GM18907 (cell line): ENCODE data around the gene GPR83.
"Not testable (repeated sequence)": the region's sequence is repeated elsewhere in the genome, so short reads cannot be mapped to it uniquely, and the experiment has no call there.

ENCODE experiments used
- ATAC-seq: cut with Tn5 transposase; IDR thresholded peaks from one replicate; pipeline ENCODE4 v1.9.1; 2021; ENCODE audit warnings: mild to moderate bottlenecking, moderate library complexity; ENCODE audit not compliant: unreplicated experiment

GPR83 gene

DNA sequence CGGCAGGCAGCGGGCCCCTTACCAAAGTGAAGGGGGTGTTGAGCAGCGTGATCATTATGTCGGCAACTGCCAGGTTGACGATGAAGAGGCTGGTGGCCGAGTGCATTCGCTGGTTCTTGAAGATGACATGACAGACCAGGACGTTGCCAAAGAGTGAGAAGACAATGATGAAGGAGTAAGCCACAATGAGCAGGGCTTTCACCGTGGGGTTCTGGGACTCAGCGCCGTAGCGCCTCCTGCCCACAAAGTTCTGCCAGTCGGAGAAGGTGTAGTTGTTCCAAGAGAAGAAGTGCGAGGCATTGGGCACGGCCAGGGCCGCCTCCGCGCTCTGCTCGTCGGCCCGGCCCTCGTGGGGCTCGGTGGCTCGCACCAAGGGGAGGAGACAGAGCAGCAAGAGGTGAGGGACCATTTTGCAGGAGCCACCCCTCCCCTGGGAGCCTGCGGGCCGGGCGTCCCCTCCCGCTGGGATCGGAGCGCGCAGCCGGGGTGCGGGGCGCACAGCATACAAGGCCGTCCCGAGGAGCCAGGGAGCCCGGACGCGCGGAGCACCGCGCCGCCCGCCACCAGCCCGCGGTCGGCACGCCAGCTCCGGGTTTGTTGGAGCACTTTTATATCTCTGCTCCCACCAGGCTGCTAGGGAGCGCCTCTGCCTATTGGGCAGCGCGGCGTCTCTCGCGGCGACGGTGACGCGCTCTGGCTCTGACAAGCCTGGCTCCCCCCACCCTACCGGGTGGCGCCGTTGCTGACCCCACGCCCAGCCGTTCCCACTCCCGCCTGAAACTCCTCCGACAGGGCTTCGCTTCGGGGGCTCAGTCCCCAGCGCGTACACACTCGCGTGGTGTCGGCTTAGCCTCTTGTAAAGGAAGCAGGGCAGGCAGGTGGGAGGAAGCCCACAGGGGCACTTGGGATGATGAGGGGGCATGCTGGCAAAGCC lies at the start of gene GPR83:
GPR83 (minus strand) TSS at position 581 of the 934 bp plus-strand sequence; CDS start at position 409, 172 bp downstream.
- ATAC-seq = no peak

DNA sequence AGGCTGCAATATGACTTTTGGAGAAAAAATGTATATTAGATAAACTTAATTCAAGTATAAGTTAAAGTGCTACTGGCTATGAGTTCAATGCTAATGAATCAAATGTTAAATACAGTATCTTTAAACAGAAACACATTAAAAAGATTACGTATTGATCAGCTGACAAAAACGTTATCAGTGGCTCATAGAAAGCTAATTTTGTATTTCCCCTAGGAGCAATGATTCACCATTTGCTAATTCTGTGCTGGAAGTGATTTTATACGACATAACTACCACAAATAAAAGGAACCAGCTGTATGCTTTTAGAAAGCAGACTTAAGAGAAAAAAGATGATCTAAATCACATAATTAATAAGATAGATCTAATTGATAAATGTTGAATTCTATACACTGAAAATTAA lies 48.8 kb upstream of the GPR83 start:
- ATAC-seq = no peak

DNA sequence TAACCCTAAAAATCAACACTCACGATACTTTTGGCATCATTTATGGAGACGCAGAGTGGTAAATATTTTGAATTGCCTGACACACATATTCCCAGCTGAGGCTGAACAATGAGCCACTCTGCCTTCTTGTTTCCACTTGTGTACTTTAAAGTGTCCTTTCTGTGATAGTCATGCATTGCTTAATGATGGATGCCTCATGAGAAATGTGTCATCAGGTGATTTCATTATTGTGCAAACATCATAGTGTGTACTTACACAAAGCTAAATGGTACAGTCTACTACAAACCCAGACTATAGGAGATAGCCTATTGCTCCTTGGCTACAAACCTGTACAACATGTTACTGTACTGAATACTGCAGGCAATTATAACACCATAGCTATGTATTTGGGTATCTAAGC lies 48.2 kb upstream of the GPR83 start:
- no peak for ATAC-seq

DNA sequence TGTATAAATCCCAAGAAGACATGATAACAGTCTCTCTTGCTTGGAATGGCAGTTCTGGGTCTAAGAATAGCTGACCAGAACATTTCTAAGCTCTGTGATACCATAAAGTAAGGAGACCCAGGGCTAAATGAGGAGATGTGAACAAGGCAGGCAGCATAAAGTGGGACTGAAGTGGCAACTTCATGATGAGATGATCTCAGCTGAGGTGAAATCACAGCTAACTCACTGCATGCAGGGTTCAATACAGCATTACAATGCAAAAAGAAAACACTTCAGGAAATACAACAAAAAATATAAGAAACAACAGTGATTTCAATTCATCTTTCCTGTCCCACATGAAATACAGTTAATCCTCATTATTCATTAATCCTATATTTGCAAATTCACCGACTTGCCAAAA lies 47.8 kb upstream of the GPR83 start:
- ATAC-seq = no peak

DNA sequence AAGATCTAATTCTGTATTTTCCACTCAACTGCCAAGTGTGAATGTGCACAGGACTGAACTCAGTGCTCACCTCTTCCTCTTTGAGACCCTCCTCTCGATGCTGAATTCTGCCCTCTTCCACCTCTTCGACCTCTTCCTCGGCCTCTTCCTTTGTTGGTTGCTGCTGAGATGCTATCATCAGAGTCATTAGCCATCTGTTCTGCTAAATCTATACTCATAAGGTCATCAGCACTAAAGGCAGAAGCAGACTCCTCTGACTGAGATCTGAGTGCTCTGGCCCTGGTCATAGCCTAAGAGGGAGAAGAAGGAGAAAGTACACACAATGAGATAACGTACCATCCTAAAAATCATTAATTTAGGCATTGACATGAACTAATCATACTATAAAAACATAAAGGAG lies 45.9 kb upstream of the GPR83 start:
- ATAC-seq = no peak

DNA sequence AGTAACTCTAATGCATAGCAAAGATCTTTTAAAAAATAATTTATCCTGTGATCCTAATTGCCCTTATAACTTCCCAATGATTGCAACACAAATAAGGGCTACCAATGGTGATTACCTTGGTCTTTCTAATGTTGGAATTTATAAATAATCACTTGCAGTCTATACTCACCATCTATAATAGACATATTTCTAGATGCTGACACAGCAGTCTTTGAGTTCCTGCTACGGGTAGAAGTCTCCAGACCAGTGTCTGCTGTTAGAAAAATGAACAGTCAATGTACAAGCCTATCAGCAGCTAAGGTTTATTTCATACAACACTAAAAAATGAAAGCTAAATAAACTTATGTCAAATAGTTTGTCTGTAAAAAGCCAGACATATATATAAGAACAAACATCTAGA lies 44.4 kb upstream of the GPR83 start:
- no peak for ATAC-seq

DNA sequence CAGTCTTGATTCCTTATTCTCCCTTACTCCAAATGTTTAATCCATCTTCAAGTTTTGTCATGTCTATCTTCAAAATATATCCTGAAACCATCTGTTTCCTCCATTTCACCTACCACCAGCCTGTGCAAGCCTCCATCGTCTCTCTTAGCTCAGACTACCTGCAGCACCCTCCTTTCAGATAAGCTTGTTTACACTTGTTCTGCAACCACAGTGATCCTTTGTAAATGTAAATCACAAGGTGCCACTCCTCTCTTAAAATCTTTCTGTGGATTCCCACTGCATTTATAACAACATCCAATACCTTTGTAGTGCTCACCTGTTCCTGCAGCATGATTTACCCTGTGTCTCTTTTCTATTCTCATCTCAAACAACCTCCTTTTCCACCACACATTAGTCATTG lies 31.8 kb upstream of the GPR83 start:
- ATAC-seq = no peak

DNA sequence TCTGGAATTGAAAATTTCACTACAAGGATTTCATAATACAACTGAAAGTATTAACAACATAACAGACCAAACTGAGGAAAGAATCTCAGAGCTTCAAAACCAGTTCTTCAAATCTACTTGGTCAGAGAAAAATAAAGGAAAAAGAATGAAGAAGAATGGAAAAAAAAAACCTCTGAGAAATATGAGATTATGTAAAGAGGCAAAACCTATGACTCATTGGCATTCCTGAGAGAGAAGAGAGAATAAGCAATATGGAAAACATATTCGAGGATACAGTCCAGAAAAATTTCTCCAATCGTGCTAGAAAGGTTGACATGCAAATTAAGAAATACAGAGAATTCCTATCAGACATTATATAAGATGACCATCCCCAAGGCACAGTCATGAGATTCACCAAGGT lies 23.4 kb upstream of the GPR83 start:
- no peak for ATAC-seq

DNA sequence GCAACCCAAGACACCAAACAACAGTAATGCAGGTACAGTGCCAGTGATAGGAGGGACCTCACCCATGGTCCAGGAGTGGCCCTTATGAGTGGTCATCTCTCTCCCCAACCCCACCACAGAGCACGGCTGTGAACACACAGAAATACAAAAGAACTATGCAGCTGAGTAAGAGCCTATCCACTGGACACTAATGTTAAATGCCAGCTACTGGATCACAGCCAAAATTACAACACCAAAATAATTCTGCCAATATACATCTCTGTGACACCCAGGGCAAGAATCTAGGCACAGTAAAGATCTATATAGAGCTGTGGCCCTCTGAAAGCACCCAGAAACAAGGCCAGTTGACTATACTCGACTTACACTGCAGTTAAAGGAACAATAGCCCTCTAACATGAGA lies 22.8 kb upstream of the GPR83 start:
- ATAC-seq = no peak

DNA sequence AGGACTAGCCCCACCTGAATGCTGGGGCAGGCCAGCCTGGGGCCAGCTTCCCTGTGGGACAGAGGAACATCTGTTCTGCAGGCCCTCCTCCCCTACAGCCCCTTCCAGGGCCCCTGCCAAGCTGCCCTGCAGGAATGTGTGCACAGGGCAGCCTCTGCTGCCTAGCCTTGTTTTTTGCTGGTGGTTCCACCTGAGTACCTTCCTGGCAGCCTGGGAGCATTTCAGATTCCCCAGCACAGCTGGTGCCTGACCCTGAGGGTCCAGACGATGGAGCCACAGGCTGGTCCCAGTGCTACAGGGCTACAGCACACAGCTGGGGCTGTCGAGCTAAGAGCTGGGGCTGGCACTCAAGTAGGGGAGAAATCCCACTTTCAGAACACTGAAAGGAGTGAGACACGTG lies 22.3 kb upstream of the GPR83 start:
- ATAC-seq = no peak

DNA sequence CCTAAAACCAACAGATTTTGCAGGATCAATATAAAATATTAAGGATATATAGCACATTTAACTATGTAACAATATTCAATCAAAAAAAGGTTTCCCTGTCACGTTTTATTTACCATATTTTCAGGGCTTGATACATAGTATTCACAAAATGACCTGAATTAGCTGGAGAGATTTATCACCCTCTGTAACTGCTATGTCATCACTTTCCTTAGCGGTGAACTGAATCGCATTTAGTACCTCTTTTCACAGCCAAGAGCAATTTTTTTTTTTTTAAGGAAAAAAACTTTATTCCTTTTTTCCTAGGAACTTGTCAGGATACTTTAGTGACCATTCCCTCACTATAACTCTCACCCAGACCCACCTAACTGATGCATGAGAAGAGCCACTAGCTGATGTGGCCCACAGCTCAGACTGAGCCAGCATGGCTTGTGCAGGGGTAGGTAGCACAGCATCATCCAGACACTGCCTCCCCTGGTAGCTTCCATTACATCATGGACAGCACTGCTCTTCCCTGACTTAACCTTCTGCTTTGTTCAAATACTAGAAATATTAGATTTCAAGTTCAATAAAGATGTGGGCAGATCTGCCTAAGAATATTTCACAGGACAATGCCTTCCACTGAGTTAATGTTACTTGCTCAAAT lies 17.0 kb upstream of the GPR83 start:
- no peak for ATAC-seq

DNA sequence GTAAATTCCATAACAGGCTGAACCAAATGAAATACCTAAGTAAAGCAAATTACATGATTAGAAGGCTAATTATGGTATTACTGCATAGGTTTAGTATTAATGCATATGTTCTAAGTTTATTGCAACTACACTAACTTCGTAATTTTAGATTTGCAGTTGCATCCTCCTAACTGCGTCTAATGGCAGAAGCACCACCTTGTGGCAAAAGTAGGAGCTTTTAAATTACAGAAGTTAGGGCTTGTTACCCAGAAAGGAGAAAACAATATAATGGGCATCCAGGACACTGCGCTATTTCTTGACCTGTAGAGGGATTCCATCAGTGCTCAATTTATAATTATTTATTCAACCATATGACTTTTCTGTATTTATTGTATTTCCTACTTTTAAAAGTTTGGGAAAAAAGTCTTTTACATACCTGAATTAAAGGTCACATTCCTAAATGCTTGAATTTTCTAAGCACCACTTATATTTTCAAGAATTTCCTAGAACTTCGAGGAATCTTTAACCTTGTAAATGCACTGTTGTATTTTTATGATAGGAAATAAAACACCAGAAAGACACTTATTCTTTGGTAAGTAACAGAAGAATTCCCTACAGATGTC lies 16.3 kb upstream of the GPR83 start:
- no peak for ATAC-seq

DNA sequence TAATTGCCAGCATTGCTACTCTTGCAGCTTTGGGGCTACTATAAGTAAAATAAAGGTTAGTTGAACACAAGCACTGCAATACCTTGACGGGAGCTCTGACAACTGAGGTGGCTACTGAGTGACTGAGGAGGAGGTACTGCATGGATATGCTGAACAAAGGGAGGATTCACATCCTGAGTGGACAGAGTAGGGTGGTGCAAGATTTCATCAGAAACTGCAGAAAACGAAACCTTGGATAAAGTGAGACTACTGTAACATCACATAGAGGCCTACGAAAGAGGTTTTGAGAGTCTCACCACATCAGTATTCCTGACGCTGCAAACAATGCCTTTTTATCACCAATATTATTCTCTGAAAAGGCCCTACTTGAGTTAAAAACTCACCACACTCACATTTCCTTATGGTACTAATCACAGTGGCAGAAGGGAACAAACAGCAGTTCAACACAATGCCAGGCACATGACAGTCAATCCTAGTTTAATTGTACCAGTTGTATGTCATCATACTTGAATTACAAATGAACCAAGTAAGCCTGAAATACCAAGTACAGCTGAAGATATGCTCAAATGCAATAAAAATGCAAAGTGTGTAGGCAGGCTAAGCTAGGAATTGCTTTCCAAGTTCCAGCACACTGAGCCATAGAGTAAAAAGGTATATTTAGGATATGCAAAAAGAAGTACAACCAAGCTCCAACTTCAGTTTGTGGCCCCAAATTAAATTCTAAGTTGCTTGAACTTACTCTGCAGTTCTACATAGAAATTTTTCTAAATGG lies 4.0 kb upstream of the GPR83 start:
- ATAC-seq = no peak

DNA sequence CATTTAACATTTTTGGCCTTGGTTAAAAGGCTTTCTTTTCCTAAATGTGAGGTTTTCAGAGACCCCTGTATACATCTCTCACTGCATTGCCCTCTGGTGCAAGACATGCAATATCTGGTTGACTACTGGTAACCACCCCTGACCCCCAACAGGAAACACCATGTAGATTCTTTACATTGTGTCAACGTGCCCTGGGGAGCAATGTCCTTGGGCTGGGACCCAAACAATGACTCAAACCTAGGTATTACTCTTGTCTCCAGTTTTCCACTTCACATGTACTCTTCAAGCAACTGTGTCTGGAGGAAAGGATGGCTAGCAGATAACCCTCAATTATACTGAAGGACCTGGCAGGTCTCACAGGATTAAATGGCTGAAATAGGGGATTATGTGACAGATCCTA lies 1.1 kb upstream of the GPR83 start:
- no peak for ATAC-seq

DNA sequence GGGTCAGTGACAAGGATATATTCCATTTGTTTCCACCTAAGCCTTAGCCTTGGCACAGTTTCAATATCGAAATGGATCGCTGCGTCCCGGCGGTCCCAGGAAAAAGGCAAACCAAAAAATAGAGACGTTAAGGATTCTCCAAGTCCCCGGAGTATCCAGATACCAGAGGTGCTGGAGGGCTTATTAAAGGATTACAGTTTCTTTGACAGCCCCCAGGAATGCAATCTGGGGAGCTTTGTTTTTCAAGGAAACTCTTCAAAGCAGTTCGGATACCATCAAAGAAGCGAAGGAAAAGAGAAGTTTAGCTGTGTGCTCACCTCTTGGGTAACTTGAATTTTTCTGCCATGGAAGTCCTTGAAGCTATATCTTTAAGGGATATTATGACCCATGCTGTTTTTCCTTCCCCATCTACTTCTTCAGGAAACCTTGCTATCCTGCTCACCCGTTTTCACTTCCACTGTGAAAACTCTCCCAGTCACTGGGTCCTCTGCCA lies 600 bp upstream of the GPR83 start:
- ATAC-seq = no peak

DNA sequence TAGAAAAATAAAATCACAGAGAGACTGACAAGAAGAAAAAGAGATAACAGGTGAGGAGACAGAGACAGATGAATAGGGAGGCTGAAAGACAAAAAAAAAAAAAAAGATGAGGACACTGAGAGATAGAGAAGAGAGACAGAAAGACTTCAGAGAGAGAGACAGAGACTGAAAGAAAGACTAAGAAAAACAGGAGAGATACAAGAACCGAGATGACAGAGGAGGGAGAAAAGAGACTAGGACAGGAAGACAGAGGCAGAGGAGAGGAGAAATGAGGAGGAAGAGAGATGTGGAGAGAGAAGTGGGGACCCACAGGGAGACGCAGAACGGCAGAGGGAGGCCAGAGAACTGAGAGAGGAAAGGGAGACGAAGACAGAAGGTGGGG lies 771 bp downstream of the GPR83 start:
- ATAC-seq = no peak

DNA sequence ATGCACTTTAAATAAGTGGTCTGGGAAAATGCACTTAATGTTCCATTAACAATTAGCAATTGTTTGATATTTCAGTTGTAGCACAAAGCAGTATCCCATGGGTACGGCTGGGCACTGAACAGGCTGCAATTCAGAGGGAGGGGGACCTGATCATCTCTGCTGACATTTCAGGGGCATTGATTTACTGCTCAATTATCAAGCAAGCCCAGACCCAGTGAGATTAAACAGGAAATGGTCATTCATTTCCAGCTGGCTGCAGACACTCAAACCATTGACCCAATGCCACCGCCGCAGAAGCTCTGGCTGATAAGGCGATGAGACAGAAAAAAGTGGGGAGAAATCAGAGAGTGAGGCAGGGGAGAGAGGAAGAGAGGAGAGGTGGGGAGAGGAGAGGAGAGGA lies 1.2 kb downstream of the GPR83 start:
- no peak for ATAC-seq

DNA sequence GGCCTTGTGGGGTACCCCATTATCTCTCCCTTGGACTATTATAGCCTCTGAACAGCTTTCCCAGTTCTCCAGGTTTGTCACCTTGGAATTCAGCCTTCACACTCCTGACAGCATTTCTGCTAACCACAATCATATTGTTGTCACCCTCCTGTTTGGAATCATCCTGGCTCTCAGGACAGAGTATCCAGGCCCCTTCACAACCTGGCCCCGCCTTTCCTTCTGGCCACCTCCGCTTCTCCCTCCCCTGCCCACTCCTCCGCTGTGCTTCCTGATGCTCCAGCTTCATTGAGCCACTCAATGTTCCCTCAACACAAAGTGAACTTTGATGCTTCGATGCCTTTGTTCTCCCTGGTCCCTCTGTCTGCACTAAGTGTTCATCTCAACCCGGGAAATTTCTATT lies 3.1 kb downstream of the GPR83 start:
- no peak for ATAC-seq

DNA sequence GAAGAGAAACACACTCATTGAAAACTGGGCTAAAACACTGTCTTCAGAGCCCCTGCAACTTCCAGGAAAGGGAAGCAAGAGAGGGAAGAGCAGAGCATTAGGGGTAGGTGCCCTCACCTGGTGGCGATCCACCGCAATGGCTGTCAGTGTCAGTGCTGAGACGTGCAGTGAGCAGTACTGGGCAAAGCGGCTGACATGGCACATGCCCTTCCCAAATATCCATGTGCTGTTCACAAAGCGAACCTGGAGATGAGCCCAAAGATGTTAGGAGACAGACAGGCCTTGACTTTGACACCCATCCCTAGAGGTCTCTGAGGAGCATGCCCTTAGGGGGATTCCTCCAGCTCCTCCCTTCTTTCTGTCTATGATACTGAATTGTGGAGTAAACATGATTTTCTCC lies 4.9 kb downstream of the GPR83 start:
- ATAC-seq = no peak

DNA sequence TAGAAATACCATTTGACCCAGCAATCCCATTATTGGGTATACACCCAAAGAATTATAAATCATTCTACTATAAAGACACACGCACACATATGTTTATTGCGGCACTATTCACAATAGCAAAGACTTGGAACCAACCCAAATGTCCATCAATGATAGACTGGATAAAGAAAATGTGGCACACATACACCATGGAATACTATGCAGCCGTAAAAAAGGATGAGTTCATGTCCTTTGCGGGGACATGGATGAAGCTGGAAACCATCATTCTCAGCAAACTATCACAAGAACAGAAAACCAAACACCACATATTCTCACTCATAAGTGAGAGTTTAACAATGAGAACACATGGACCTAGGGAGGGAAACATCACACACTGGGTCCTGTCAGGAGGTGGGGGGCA lies 9.3 kb downstream of the GPR83 start:
- not testable (repeated sequence) for ATAC-seq

DNA sequence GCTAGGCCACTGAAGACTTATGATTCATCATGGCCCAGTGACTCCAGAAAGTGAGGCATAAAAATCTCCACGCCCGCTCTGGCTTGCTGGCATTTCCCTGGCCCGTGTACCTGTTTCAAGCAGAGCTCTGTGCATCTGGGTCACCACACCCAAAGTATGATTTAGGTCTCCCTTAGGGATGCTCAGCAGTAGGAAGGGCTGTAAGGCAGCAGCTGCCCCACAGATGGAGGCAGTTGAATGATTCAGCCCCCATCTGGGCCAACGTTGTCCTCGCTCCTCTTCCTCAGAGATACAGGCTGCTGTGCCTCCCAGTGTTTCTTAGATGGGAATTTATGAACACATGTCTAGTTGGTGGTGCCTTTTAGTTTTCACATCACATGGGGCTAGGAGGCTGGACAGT lies 21.6 kb downstream of the GPR83 start:
- no peak for ATAC-seq
